HepG2 (cell line): ENCODE data around the gene MYL4. TPM values are rescaled to one million over a fixed set of nuclear protein-coding genes. Genes with fewer than 3 reads are reported as not detected.
"Not testable (repeated sequence)": the region's sequence is repeated elsewhere in the genome, so short reads cannot be mapped to it uniquely, and the experiment has no call there.

Experiments
- ATAC-seq: fragments of 200-7000 bp; cut with Tn5 transposase; 3 replicates; pipeline ENCODE4 v1.9.1; 2020; ENCODE audit warnings: mild to moderate bottlenecking, moderate library complexity
- BruUV-seq: library from RNA; stranded (reverse); fragments of 400-500 nt; replicated peaks from 2 replicates; lab custom pipeline; 2021; lab: Mats Ljungman, UMichigan
- CTCF ChIA-PET: fragments of 300-600 bp; formaldehyde crosslinking; extraction: SDS; loops from one replicate; lab custom pipeline; 2021; ENCODE audit warnings: low total read pairs, inconsistent platforms, low intra/inter-chr PET ratio; lab: Yijun Ruan, JAX
- POLR2A ChIA-PET: fragments of 350-600 bp; sonication (Branson Sonifier 250); formaldehyde crosslinking; loops from one replicate; lab custom pipeline; 2020; ENCODE audit warnings: antibody characterized with exemption, inconsistent platforms; lab: Yijun Ruan, JAX
- DNase-seq: peaks from one replicate; pipeline ENCODE4 v3.0.0-alpha.2; 2015; ENCODE audit warnings: low spot score
- FAIRE-seq: peaks from 3 replicates; lab custom pipeline; 2011; peaks lifted over from hg19 to GRCh38; lab: Jason Lieb, UNC
- H2AFZ ChIP-seq: one replicate; pipeline ENCODE4 v1.6.1; 2011; ENCODE audit warnings: low read length, inconsistent platforms
- H3K27ac ChIP-seq: fragments of 300-600 bp; 3 replicates; pipeline ENCODE4 v1.8.0; 2011; ENCODE audit warnings: mixed run types, mild to moderate bottlenecking, mixed read lengths, low read length, inconsistent platforms; ENCODE audit not compliant: insufficient read depth; ENCODE audit errors: extremely low read length
- H3K27me3 ChIP-seq, 2 experiments: fragments of 200-600 bp in 1 of 2; 2 replicates in 1 of 2; 3 replicates in 1 of 2; pipeline versions ENCODE4 v1.6.0 to v1.8.0; 2011; ENCODE audit warnings: low read length in 2 of 2, mild to moderate bottlenecking in 2 of 2, moderate library complexity in 2 of 2, inconsistent platforms in 1 of 2; ENCODE audit not compliant: insufficient read depth in 2 of 2, control insufficient read depth in 1 of 2
- H3K36me3 ChIP-seq, 2 experiments: fragments of 200-600 bp in 1 of 2; replicated peaks in 1 of 2; 2 replicates in 1 of 2; 3 replicates in 1 of 2; pipeline versions ENCODE4 v1.5.1 to v1.8.0; 2011; ENCODE audit warnings: low read length in 2 of 2, inconsistent platforms in 1 of 2; ENCODE audit not compliant: insufficient read depth in 2 of 2, control insufficient read depth in 1 of 2
- H3K4me1 ChIP-seq: 2 replicates; pipeline ENCODE4 v1.5.1; 2012; ENCODE audit warnings: low read length, inconsistent platforms; ENCODE audit not compliant: insufficient read depth
- H3K4me2 ChIP-seq: 2 replicates; pipeline ENCODE4 v1.6.0; 2011; ENCODE audit warnings: low read depth, low read length, inconsistent platforms
- H3K4me3 ChIP-seq, 3 experiments: fragments of 200-600 bp in 1 of 3; sonication (generic), shearing (Covaris generic) in 1 of 3; replicated peaks in 1 of 3; 2 replicates each; pipeline ENCODE4 v1.5.1; 2011 to 2016; ENCODE audit warnings: low read length in 3 of 3, inconsistent platforms in 2 of 3, low read depth in 2 of 3, mild to moderate bottlenecking in 2 of 3, control low read depth in 1 of 3, mixed read lengths in 1 of 3; ENCODE audit not compliant: insufficient read depth in 1 of 3
- H3K79me2 ChIP-seq: one replicate; pipeline ENCODE4 v1.6.1; 2011; ENCODE audit warnings: low read length, inconsistent platforms; ENCODE audit not compliant: insufficient read depth
- H3K9ac ChIP-seq: 2 replicates; pipeline ENCODE4 v1.6.0; 2011; ENCODE audit warnings: mild to moderate bottlenecking, low read depth, low read length, inconsistent platforms; ENCODE audit not compliant: insufficient read depth
- H3K9me3 ChIP-seq: 2 replicates; pipeline ENCODE4 v1.5.1; 2012; ENCODE audit warnings: mild to moderate bottlenecking, low read length
- H4K20me1 ChIP-seq: 2 replicates; pipeline ENCODE4 v1.6.0; 2011; ENCODE audit warnings: inconsistent platforms, mild to moderate bottlenecking, low read length, moderate library complexity; ENCODE audit not compliant: insufficient read depth
- CEBPB ChIP-seq: IDR thresholded peaks from 2 replicates; pipeline ENCODE4 v1.6.1; 2011; ENCODE audit warnings: low read depth, low read length, improper control_type of control experiment, borderline replicate concordance
- CEBPG ChIP-seq: IDR thresholded peaks from 2 replicates; pipeline ENCODE4 v1.6.1; 2016
- FOXA1 ChIP-seq, 2 experiments: fragments of 450-650 bp in 1 of 2; sonication (generic) in 1 of 2; formaldehyde crosslinking in 1 of 2; IDR thresholded peaks; 2 replicates each; pipeline versions ENCODE4 v1.4.0 to v1.6.1; 2016 to 2020; ENCODE audit warnings: missing genetic modification reagents in 1 of 2
- ZBTB42 ChIP-seq: sonication (generic); formaldehyde crosslinking; IDR thresholded peaks from 2 replicates; pipeline ENCODE4 v1.5.0; 2020; ENCODE audit warnings: mild to moderate bottlenecking, missing genetic modification reagents
- ZFP82 ChIP-seq: sonication (generic); formaldehyde crosslinking; IDR thresholded peaks from 2 replicates; pipeline ENCODE4 v1.5.1; 2020; ENCODE audit warnings: mild to moderate bottlenecking, missing genetic modification reagents, borderline replicate concordance
- ZNF460 ChIP-seq: sonication (generic); formaldehyde crosslinking; IDR thresholded peaks from 2 replicates; pipeline ENCODE4 v1.5.1; 2020; ENCODE audit warnings: missing genetic modification reagents, mild to moderate bottlenecking, borderline replicate concordance
- WGBS: methylation state at CpG from one replicate; pipeline ENCODE4 v1.1.6; 2017; ENCODE audit warnings: low lambda C conversion rate; 5-methylcytosine and 5-hydroxymethylcytosine counted together
- in situ Hi-C: cut with HindIII; loops from 2 replicates; pipeline ENCODE4 v1.10.0; 2017; ENCODE audit warnings: low pct_unique_long_range_greater_than_20kb; ENCODE audit not compliant: extremely low pct_ligation_motif_present
- intact Hi-C: fragments of 100-400 bp; cut with micrococcal nuclease; formaldehyde crosslinking; loops from one replicate; pipeline ENCODE4 v1.10.0; 2022; ENCODE audit not compliant: unreplicated experiment
- polyA plus RNA-seq, 8 experiments: library from polyadenylated mRNA; depleted of rRNA in 3 of 8; stranded (reverse) in 7 of 8; unstranded in 1 of 8; fragments of >200 nt; fragmentation: Illumina TruSeq in 4 of 8; extraction: Trizol in 4 of 8; gene quantifications; 2 replicates each; pipeline versions ENCODE4 v1.2.1 to v1.2.3, GENCODE V29; 2011 to 2016; ENCODE audit warnings: low read depth in 4 of 8, missing spikeins in 1 of 8, mixed read lengths in 1 of 8; ENCODE audit not compliant: insufficient read depth in 1 of 8
- total RNA-seq, 5 experiments: library from RNA; depleted of rRNA; stranded (reverse); fragments of >200 nt; fragmentation: Illumina TruSeq; extraction: Trizol; gene quantifications; 2 replicates each; pipeline ENCODE4 v1.2.3, GENCODE V29; 2016; ENCODE audit warnings: low read depth in 1 of 5

Gene MYL4
- total and polyA plus RNA-seq, 2 of the 13 experiments (the other 11 are each of a cell fraction or from before 2014, with no cell fraction given), result not detected

DNA sequence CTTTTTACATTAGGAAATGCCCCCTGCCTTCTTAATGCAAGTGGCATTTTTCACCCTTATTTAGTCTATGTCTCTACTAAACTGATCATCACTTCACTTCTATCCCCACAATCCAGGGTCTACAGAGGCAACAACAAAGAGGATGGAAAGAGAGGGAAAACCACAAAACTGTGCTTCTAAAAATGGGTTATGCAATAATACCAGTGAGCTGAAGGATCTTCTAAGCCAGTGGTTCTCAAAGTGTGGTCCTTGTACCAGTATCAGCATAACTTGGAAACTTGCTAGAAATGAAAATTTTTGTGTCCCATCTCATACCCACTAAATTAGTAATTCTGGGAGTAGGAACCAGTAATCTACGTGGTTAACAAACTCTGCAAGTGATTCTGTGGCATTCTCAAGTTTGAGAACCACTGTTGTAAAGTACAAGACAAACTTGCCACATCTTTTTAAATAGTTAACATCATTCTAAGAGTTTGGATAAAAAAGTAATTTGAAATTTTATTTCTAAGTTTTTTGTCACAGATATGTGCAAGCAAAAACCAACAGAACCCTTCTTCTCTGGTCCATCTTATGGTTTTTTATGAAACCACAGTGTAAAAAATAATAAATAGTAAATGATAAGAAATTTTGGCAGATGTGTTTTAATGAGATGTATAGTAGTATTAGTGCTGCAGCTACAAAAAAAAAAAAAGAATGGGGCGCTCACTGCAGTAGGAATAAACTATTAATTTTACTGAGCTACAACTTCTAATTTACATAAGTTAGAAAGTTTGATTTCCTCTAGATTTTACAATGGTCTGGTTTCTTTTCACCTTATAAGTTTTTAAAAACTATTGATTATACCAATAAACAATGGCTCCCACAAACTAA, 36.2 kb upstream of the MYL4 start:
- Histone ChIP-seq H3K27ac (no peak overlapping the region), H3K9ac (no peak overlapping the region), H3K4me3 (no peak overlapping the region), H3K9me3 (no peaks in the 10 kb centered on the region), H3K36me3 (peaks cover 8 to 80% of the 10 kb centered on the region in 2 experiments), H2AFZ (no peak overlapping the region), H3K4me2 (no peak overlapping the region), H3K79me2 (peaks cover 54% of the 10 kb centered on the region), H3K27me3 (no peaks in the 10 kb centered on the region), H4K20me1 (peaks cover 17% of the 10 kb centered on the region), H3K4me1 (peaks cover 2% of the 10 kb centered on the region)
- ATAC-seq (no peak), FAIRE-seq (no peak), DNase-seq (no peak)
- BruUV-seq, result no TSS peak
- intact Hi-C loops (no loop called here), in situ Hi-C loops (no loop called here)
- ChIA-PET POLR2A (no interaction called here), CTCF (no interaction called here)
- TF ChIP-seq ZBTB42 (CRISPR knock-in tag), result no peak
- TF ChIP-seq ZFP82 (CRISPR knock-in tag), result no peak
- peak; percentile 56; the same call in 1 of the 2 replicates for TF ChIP-seq CEBPB
- peak; percentile 22; the same call in 1 of the 2 replicates for TF ChIP-seq CEBPG
- WGBS, result 96% methylated on average over 2 of the region's 2 CpGs

DNA sequence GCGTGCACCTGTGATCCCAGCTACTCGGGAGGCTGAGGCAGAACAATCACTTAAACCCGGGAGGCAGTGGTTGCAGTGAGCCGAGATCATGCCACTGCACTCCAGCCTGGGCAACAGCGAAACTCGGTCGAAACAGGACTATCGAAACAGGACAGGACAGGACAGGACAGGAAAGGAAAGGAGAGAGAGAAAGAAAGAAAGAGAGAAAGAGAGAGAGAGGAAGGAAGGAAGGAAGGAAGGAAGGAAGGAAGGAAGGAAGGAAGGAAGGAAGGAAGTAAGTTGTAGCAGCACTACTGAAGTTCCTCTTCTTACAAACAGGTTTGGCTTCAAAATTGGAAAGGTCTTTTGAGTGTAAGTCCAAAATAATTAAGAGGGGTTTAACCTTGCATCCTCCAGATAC, 34.3 kb upstream of the MYL4 start:
- not testable (repeated sequence) for FAIRE-seq; H3K9ac ChIP-seq; TF ChIP-seq FOXA1 (CRISPR knock-in tag; IDR thresholded peaks at IDR 0.05)
- WGBS, result 96% methylated on average over 8 of the region's 8 CpGs
- TF ChIP-seq FOXA1 (IDR thresholded peaks at IDR 0.05), result 0 out of 2 replicates have a peak, but pooled peaks have one; percentile 5
- TF ChIP-seq ZNF460 (CRISPR knock-in tag), result peak; percentile 35; the same call in 1 of the 2 replicates
- TF ChIP-seq, all 625 proteins: peak for 2; not testable (repeated sequence) for 623
- in situ Hi-C loops, BruUV-seq, H3K27ac ChIP-seq, ATAC-seq, POLR2A ChIA-PET, H3K4me3 ChIP-seq, DNase-seq, H2AFZ ChIP-seq, H3K4me2 ChIP-seq, H3K9me3 ChIP-seq, H3K27me3 ChIP-seq, intact Hi-C loops, CTCF ChIA-PET, H3K4me1 ChIP-seq: not testable (repeated sequence)
- peaks cover 73% of the 10 kb centered on the region for H3K79me2 ChIP-seq
- H3K36me3 ChIP-seq, result peaks cover 5 to 80% of the 10 kb centered on the region in 2 experiments
- H4K20me1 ChIP-seq, result peaks cover 17% of the 10 kb centered on the region
